ENCODE measurements around the gene PSMD6.

Gene PSMD6

GRCh38 chr3:64042952-64043351 lies 19.7 kb upstream of the PSMD6 start:
- peak; percentile 11 for DNase-seq

- DNase-seq, result no peak
These were observed 16.9 kb upstream of the PSMD6 start for GRCh38 chr3:64039981-64040733.

- no peak for DNase-seq
These were observed 16.0 kb upstream of the PSMD6 start for GRCh38 chr3:64039332-64039731.

- no peak for DNase-seq
These were observed 15.0 kb upstream of the PSMD6 start for GRCh38 chr3:64038253-64038767.

- no peak for DNase-seq
These were observed 13.8 kb upstream of the PSMD6 start for GRCh38 chr3:64037084-64037483.

- DNase-seq, result no peak
These were observed 9.8 kb upstream of the PSMD6 start for GRCh38 chr3:64033069-64033468.

GRCh38 chr3:64031540-64032508 lies 8.5 kb upstream of the PSMD6 start:
- DNase-seq, result no peak

- peak; percentile 66 for DNase-seq
These were observed 7.4 kb upstream of the PSMD6 start for GRCh38 chr3:64030741-64031140.

- no peak for DNase-seq
These were observed 6.0 kb upstream of the PSMD6 start for GRCh38 chr3:64029287-64029686.

GRCh38 chr3:64028754-64029153 lies 5.5 kb upstream of the PSMD6 start:
- no peak for DNase-seq

- DNase-seq, result no peak
These were observed 4.4 kb upstream of the PSMD6 start for GRCh38 chr3:64027658-64028057.

GRCh38 chr3:64026346-64026745 lies 3.1 kb upstream of the PSMD6 start:
- no peak for DNase-seq

- DNase-seq, result no peak
These were observed 548 bp upstream of the PSMD6 start for GRCh38 chr3:64023861-64024223.

GRCh38 chr3:64022451-64023186 lies 675 bp downstream of the PSMD6 start:
- DNase-seq, result peak; percentile 38

- DNase-seq, result peak; percentile 35
These were observed 1.4 kb downstream of the PSMD6 start for GRCh38 chr3:64021922-64022321.

- DNase-seq, result no peak
These were observed 3.4 kb downstream of the PSMD6 start for GRCh38 chr3:64019879-64020278.

- DNase-seq, result no peak
These were observed 4.0 kb downstream of the PSMD6 start for GRCh38 chr3:64019271-64019670.

GRCh38 chr3:64016941-64017620 lies 6.2 kb downstream of the PSMD6 start:
- DNase-seq, result no peak

- peak; percentile 75 for DNase-seq
These were observed 11.6 kb downstream of the PSMD6 start for GRCh38 chr3:64011685-64012084.

GRCh38 chr3:64010199-64010598 lies 13.1 kb downstream of the PSMD6 start:
- DNase-seq, result no peak

- DNase-seq, result no peak
These were observed 13.8 kb downstream of the PSMD6 start for GRCh38 chr3:64009528-64009927.

Data from hematopoietic multipotent progenitor cell treated with erythropoietin and hydrocortisone succinate and interleukin-3 and kit ligand, for 8 days (in vitro differentiated cells).